Gastroesophageal sphincter (tissue), 3 donors: ENCODE data around the gene GPR141.

Experiments used
- POLR2A ChIP-seq, 2 donors: fragments of 450-650 bp; IDR thresholded peaks; one replicate each; pipeline ENCODE4 v1.6.1; 2017; ENCODE audit warnings: antibody characterized with exemption in 2 of 2, mild to moderate bottlenecking in 2 of 2, moderate library complexity in 1 of 2
- POLR2AphosphoS5 ChIP-seq: sonication (generic); formaldehyde crosslinking; IDR thresholded peaks from one replicate; pipeline ENCODE4 v1.6.1; 2017; ENCODE audit warnings: antibody characterized with exemption
- TF ChIP-seq, protein P1 (sequence below), 4 experiments: fragments of 200-600 bp in 2 of 4; fragments of 450-650 bp in 2 of 4; sonication (generic) in 1 of 4; IDR thresholded peaks; one replicate each; pipeline ENCODE4 v1.5.1; 2017 to 2019; ENCODE audit warnings: antibody characterized with exemption in 4 of 4, mild to moderate bottlenecking in 2 of 4, moderate library complexity in 2 of 4

DNA sequence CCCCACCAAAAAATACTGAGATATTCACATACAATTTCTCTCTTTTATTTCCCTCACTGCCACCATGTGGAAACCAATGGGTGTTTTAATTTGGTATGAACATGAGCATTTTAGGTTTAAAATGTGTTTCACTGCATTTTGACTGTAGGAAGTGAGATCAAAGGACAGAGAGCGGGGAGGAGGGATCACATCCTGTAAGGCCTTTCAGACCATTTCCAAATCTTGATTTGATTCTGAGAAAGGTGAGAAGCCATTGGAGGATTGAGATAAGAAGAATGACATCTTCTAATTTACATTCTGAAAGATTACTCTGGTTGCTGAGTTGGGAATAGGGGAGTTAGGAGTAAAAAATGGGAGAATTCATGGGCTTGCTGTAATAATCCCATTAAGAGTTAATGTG, 42.5 kb downstream of the GPR141 start:
- TF ChIP-seq, protein P1, sequence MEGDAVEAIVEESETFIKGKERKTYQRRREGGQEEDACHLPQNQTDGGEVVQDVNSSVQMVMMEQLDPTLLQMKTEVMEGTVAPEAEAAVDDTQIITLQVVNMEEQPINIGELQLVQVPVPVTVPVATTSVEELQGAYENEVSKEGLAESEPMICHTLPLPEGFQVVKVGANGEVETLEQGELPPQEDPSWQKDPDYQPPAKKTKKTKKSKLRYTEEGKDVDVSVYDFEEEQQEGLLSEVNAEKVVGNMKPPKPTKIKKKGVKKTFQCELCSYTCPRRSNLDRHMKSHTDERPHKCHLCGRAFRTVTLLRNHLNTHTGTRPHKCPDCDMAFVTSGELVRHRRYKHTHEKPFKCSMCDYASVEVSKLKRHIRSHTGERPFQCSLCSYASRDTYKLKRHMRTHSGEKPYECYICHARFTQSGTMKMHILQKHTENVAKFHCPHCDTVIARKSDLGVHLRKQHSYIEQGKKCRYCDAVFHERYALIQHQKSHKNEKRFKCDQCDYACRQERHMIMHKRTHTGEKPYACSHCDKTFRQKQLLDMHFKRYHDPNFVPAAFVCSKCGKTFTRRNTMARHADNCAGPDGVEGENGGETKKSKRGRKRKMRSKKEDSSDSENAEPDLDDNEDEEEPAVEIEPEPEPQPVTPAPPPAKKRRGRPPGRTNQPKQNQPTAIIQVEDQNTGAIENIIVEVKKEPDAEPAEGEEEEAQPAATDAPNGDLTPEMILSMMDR (IDR thresholded peaks at IDR 0.05), result no peak
- no peak for TF ChIP-seq POLR2A (IDR thresholded peaks at IDR 0.05)
- TF ChIP-seq POLR2AphosphoS5, result no peak
